Panc1 (cell line): ENCODE measurements around the gene ZNF613. TPM values are rescaled to one million over a fixed set of nuclear protein-coding genes. Genes with fewer than 3 reads are reported as not detected.
"Not testable (repeated sequence)": the region's sequence is repeated elsewhere in the genome, so short reads cannot be mapped to it uniquely, and the experiment has no call there.

Experiments
- ATAC-seq: fragments of 200-7000 bp; cut with Tn5 transposase; 2 replicates; pipeline ENCODE4 v1.9.1; 2020; ENCODE audit warnings: mild to moderate bottlenecking, moderate library complexity
- BruUV-seq: library from RNA; stranded (reverse); fragments of 400-500 nt; replicated peaks from 2 replicates; lab custom pipeline; 2021; lab: Mats Ljungman, UMichigan
- CTCF ChIA-PET: fragments of 300-600 bp; sonication (Branson Sonifier 250); formaldehyde crosslinking; loops from one replicate; lab custom pipeline; 2022; ENCODE audit warnings: antibody characterized with exemption; lab: Charles Lee
- POLR2A ChIA-PET: fragments of 300-600 bp; sonication (Branson Sonifier 250); formaldehyde crosslinking; loops from one replicate; lab custom pipeline; 2022; ENCODE audit warnings: antibody characterized with exemption; lab: Charles Lee
- DNase-seq: peaks from one replicate; pipeline ENCODE4 v3.0.0-alpha.2; 2010; ENCODE audit warnings: low read depth, low spot score
- H3K27ac ChIP-seq: 2 replicates; pipeline ENCODE4 v1.5.1; 2011; ENCODE audit warnings: mild to moderate bottlenecking, low read length, inconsistent platforms
- H3K27me3 ChIP-seq: fragments of 200-500 bp; sonication (Bioruptor generic); 2 replicates; pipeline ENCODE4 v1.6.0; 2014; ENCODE audit warnings: low read length, inconsistent platforms; ENCODE audit not compliant: control insufficient read depth, insufficient read depth
- H3K36me3 ChIP-seq: fragments of 200-500 bp; sonication (Bioruptor generic); 2 replicates; pipeline ENCODE4 v1.5.1; 2014; ENCODE audit warnings: inconsistent platforms, mild to moderate bottlenecking, low read length, moderate library complexity; ENCODE audit not compliant: control insufficient read depth, insufficient read depth
- H3K4me1 ChIP-seq: 2 replicates; pipeline ENCODE4 v1.5.1; 2011; ENCODE audit warnings: inconsistent platforms, mild to moderate bottlenecking, low read length, moderate library complexity; ENCODE audit not compliant: control insufficient read depth, insufficient read depth
- H3K4me3 ChIP-seq, 2 experiments: 2 replicates each; pipeline ENCODE4 v1.5.1; 2011 to 2012; ENCODE audit warnings: low read depth in 2 of 2, low read length in 2 of 2, mild to moderate bottlenecking in 2 of 2, inconsistent platforms in 1 of 2, moderate library complexity in 1 of 2
- H3K9me3 ChIP-seq: fragments of 200-500 bp; sonication (Bioruptor generic); 2 replicates; pipeline ENCODE4 v1.5.1; 2014; ENCODE audit warnings: low read depth, mild to moderate bottlenecking, inconsistent platforms, low read length, moderate library complexity; ENCODE audit not compliant: control insufficient read depth, insufficient read depth
- CTCF ChIP-seq: fragments of 450-650 bp; IDR thresholded peaks from 2 replicates; pipeline ENCODE4 v1.5.1; 2017; ENCODE audit warnings: mild to moderate bottlenecking
- POLR2AphosphoS5 ChIP-seq: IDR thresholded peaks from 2 replicates; pipeline ENCODE4 v1.6.1; 2012; ENCODE audit warnings: mild to moderate bottlenecking, low read depth, low read length, moderate library complexity
- REST ChIP-seq, 2 experiments: IDR thresholded peaks; 2 replicates each; pipeline ENCODE4 v1.6.1; 2011 to 2012; ENCODE audit warnings: low read depth in 2 of 2, control low read depth in 1 of 2, low read length in 1 of 2, mild to moderate bottlenecking in 1 of 2, moderate library complexity in 1 of 2; ENCODE audit not compliant: insufficient read depth in 1 of 2
- SIN3A ChIP-seq: IDR thresholded peaks from 2 replicates; pipeline ENCODE4 v1.6.1; 2012; ENCODE audit warnings: low read depth, mild to moderate bottlenecking, low read length, moderate library complexity, borderline replicate concordance; ENCODE audit not compliant: insufficient read depth
- TCF7L2 ChIP-seq: IDR thresholded peaks from 2 replicates; pipeline ENCODE4 v1.6.1; 2011; ENCODE audit warnings: mild to moderate bottlenecking, low read depth, low read length, inconsistent platforms
- in situ Hi-C: cut with HindIII; loops from 2 replicates; pipeline ENCODE4 v1.10.0; 2016; ENCODE audit warnings: low sequenced_read_pairs, low pct_unique_long_range_greater_than_20kb
- intact Hi-C: fragments of 100-400 bp; cut with micrococcal nuclease; formaldehyde crosslinking; loops from one replicate; pipeline ENCODE4 v1.10.0; 2022; ENCODE audit not compliant: unreplicated experiment
- total RNA-seq: library from RNA; stranded (reverse); gene quantifications from one replicate; pipeline ENCODE4 v1.2.1, GENCODE V29; 2021; ENCODE audit not compliant: unreplicated experiment

Gene ZNF613
- total RNA-seq, 1 experiment from 2014 or later: 3.1 TPM

GRCh38 chr19:51980116-51980736 lies 53.0 kb downstream of the ZNF613 start:
- ATAC-seq: no peak
- ChIA-PET CTCF (no interaction called here), POLR2A (no interaction called here)
- no TSS peak for BruUV-seq
- H3K9me3 ChIP-seq: peaks cover 24% of the 10 kb centered on the region; the same call in 1 of the 2 replicates
- in situ Hi-C loops: no loop called here
- H3K4me3 ChIP-seq: no peak overlapping the region
- TF ChIP-seq SIN3A: no peak
- no peak for TF ChIP-seq CTCF
- TF ChIP-seq POLR2AphosphoS5: no peak
- no peak for TF ChIP-seq REST (IDR thresholded peaks at IDR 0.05; ENCODE audit: insufficient read depth in 1 of 2, low read depth in 2 of 2, low read length in 1 of 2)
- TF ChIP-seq TCF7L2: no peak
- no peak overlapping the region for H3K27ac ChIP-seq
- H3K4me1 ChIP-seq: no peaks in the 10 kb centered on the region
- no peaks in the 10 kb centered on the region for H3K27me3 ChIP-seq
- no peak for DNase-seq
- H3K36me3 ChIP-seq: no peaks in the 10 kb centered on the region
- intact Hi-C loops: no loop called here

- POLR2A ChIA-PET, CTCF ChIA-PET, BruUV-seq, ATAC-seq, DNase-seq, H3K4me1 ChIP-seq, H3K4me3 ChIP-seq, H3K36me3 ChIP-seq, intact Hi-C loops, H3K27me3 ChIP-seq, in situ Hi-C loops, H3K27ac ChIP-seq: not testable (repeated sequence)
- peaks cover 23% of the 10 kb centered on the region; the same call in 1 of the 2 replicates for H3K9me3 ChIP-seq
Measured at GRCh38 chr19:51980926-51981325, 53.7 kb downstream of the ZNF613 start.

- in situ Hi-C loops: no loop called here
- H3K27me3 ChIP-seq: no peaks in the 10 kb centered on the region
- no peak overlapping the region for H3K4me3 ChIP-seq
- intact Hi-C loops: no loop called here
- no peaks in the 10 kb centered on the region for H3K4me1 ChIP-seq
- POLR2A ChIA-PET: no interaction called here
- H3K9me3 ChIP-seq: peaks cover 20% of the 10 kb centered on the region; the same call in 1 of the 2 replicates
- no TSS peak for BruUV-seq
- H3K36me3 ChIP-seq: peaks cover 2% of the 10 kb centered on the region; the same call in 1 of the 2 replicates
- no peak for ATAC-seq
- no peak for DNase-seq
- H3K27ac ChIP-seq: no peak overlapping the region
- TF ChIP-seq SIN3A (no peak), TCF7L2 (no peak), CTCF (no peak), POLR2AphosphoS5 (no peak), REST (IDR thresholded peaks at IDR 0.05; ENCODE audit: insufficient read depth in 1 of 2, low read depth in 2 of 2, low read length in 1 of 2) (no peak)
- CTCF ChIA-PET: no interaction called here
Measured at GRCh38 chr19:51983361-51983760, 56.1 kb downstream of the ZNF613 start.
